HFF-Myc (cell line): ENCODE measurements around the gene TAT.

Source experiments
- DNase-seq: peaks from one replicate; pipeline ENCODE4 v3.0.0-alpha.2; 2011; ENCODE audit warnings: low read depth; ENCODE audit errors: extremely low read depth
- H3K4me3 ChIP-seq: replicated peaks from 2 replicates; pipeline ENCODE4 v1.5.1; 2011; ENCODE audit warnings: low read depth, mild to moderate bottlenecking, control low read depth, low read length
- CTCF ChIP-seq: IDR thresholded peaks from 2 replicates; pipeline ENCODE4 v1.5.1; 2012; ENCODE audit warnings: mild to moderate bottlenecking, low read depth, low read length, control low read depth; ENCODE audit errors: missing control alignments

TAT gene

GRCh38 chr16:71557299-71557698, 19.6 kb downstream of the TAT start:
- TF ChIP-seq CTCF = no peak
- H3K4me3 ChIP-seq = no peak overlapping the region
- DNase-seq = no peak

GRCh38 chr16:71555230-71555891, 21.5 kb downstream of the TAT start:
- no peak overlapping the region for H3K4me3 ChIP-seq
- TF ChIP-seq CTCF = no peak
- DNase-seq = no peak

DNA sequence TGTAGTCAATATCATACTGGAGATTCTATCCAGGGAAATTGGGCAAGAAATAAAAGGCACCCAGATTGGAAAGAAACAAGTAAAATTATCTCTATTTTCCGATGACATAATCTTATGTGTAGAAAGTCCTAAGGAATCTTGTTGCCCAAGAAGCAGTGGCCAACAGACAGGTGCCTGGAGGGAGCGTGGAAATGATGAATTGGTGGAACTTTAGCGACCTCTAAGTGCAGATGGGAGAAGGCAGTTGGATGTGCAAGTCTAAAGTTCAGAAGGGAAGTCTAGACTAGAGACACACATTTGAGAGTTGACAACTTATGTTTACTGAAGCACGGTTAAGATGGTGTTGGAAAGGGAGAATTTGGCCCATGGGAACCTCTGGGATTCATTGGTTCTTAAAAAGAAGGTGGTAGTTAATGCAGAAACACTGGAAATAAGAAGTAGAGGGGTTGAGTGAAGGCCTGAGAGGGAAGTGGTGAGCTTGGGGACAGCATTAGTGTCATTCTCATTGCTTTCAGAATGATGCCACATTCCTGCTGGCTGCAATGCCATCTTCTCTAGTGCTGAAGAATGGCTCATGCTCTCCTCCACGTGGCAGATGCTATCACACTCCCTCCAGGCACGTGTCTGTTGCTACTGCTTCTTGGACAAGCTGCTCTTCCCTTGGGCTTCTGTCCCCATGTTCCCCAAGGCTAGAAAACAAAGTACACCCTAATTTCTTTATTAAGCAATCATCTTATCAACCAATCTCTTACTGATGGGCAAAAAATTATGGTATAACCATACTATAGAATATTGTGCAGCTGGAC, 24.0 kb downstream of the TAT start:
- DNase-seq = no peak
- H3K4me3 ChIP-seq = no peak overlapping the region
- no peak for TF ChIP-seq CTCF

DNA sequence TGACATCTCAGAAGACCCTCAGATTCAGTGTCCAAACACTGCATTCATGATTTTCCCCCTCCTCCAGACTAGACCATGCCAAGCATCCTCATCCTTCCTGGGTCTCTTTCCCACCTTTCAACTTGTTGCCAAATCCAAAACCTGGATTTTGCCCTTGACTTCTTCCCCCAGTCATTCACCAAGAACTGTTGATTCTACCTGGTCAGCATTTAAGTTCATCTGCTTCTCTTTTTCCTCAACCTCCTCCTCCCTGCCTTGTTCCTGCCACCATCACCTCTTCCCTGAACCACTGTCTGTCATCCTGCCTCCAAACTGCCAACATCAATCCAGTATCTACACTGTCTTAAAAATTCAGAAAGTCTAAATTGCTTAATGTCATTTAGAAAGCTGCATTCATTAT, 29.7 kb downstream of the TAT start:
- no peak for DNase-seq
- TF ChIP-seq CTCF = no peak

DNA sequence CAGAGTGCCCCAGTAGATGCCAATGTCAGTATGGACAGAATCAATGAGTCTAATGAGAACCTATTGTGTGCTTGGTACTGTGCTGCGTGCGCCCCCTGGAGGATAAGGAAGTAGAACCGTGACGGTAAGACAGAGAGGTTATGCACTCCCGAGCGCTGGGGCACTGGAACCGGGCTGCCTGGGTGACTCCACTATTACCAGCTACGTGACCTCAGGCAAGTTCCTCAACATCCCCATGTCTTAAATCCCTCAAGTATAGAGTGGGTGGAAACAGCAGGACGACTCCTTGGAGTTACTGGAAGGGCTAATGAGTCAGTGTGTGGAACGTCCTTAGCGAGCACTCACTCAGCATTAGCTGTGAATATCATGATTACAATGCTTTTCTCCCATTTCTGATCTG, 34.5 kb downstream of the TAT start:
- peak; percentile 84 for TF ChIP-seq CTCF
- H3K4me3 ChIP-seq = no peak overlapping the region
- no peak for DNase-seq

More for the DNA sequence above, 29.7 kb downstream of the TAT start:
- no peak overlapping the region for H3K4me3 ChIP-seq

DNA sequence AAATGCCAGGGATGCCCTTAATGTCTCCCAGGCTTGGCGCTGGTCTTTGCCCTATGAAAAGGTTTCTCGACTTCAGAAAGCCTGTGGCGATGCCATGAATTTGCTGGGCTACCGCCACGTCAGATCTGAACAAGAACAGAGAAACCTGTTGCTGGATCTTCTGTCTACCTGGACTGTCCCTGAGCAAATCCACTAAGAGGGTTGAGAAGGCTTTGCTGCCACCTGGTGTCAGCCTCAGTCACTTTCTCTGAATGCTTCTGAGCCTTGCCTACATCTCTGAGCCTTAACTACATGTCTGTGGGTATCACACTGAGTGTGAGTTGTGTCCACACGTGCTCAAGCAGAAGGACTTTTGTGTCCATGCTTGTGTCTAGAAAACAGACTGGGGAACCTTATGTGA, 39.2 kb downstream of the TAT start:
- peak; percentile 64 for TF ChIP-seq CTCF
- H3K4me3 ChIP-seq = no peak overlapping the region
- DNase-seq = no peak
